Measurements from ENCODE around the gene FBXL16.

FBXL16 gene

GRCh38 chr16:722835-723633 lies 17.4 kb upstream of the FBXL16 start:
- no peak for DNase-seq (ENCODE audit: low read depth)

GRCh38 chr16:721765-722540 lies 16.4 kb upstream of the FBXL16 start:
- no peak for DNase-seq (ENCODE audit: low read depth)

GRCh38 chr16:720990-721764 lies 15.6 kb upstream of the FBXL16 start, which contains the start of gene ANTKMT:
ANTKMT (plus strand) TSS chr16:721146; CDS start chr16:721275, 129 bp downstream.
- DNase-seq (ENCODE audit: low read depth): peak; percentile 54

- DNase-seq (ENCODE audit: low read depth): no peak
Measured at GRCh38 chr16:720447-720989, 14.9 kb upstream of the FBXL16 start.

- DNase-seq (ENCODE audit: low read depth): no peak
Measured at GRCh38 chr16:719815-720446, 14.3 kb upstream of the FBXL16 start.

GRCh38 chr16:718922-719321 lies 13.3 kb upstream of the FBXL16 start:
- DNase-seq (ENCODE audit: low read depth): no peak

GRCh38 chr16:718389-718788 lies 12.8 kb upstream of the FBXL16 start:
- no peak for DNase-seq (ENCODE audit: low read depth)

- no peak for DNase-seq (ENCODE audit: low read depth)
Measured at GRCh38 chr16:717450-718245, 12.0 kb upstream of the FBXL16 start.

- DNase-seq (ENCODE audit: low read depth): no peak
Measured at GRCh38 chr16:716768-717325, 11.2 kb upstream of the FBXL16 start.

GRCh38 chr16:716200-716568 lies 10.6 kb upstream of the FBXL16 start:
- DNase-seq (ENCODE audit: low read depth): no peak

- DNase-seq (ENCODE audit: low read depth): no peak
Measured at GRCh38 chr16:715477-716199, 10.0 kb upstream of the FBXL16 start.

- no peak for DNase-seq (ENCODE audit: low read depth)
Measured at GRCh38 chr16:714558-715476, 9.2 kb upstream of the FBXL16 start, which contains the start of gene METRN. METRN (plus strand) TSS chr16:715118; CDS start chr16:715290, 172 bp downstream.

GRCh38 chr16:714079-714478 lies 8.5 kb upstream of the FBXL16 start:
- no peak for DNase-seq (ENCODE audit: low read depth)

- DNase-seq (ENCODE audit: low read depth): peak; percentile 88
Measured at GRCh38 chr16:712740-713250, 7.2 kb upstream of the FBXL16 start.

- DNase-seq (ENCODE audit: low read depth): no peak
Measured at GRCh38 chr16:711548-712320, 6.1 kb upstream of the FBXL16 start.

GRCh38 chr16:711084-711483 lies 5.5 kb upstream of the FBXL16 start:
- DNase-seq (ENCODE audit: low read depth): no peak

GRCh38 chr16:710500-711075 lies 5.0 kb upstream of the FBXL16 start:
- DNase-seq (ENCODE audit: low read depth): no peak

Data from HS-27A (cell line).